Colonic mucosa (tissue), 4 donors: ENCODE results near the gene MESP1. TPM values are rescaled to one million over a fixed set of nuclear protein-coding genes. Genes with fewer than 3 reads are reported as not detected.

ENCODE experiments used
- DNase-seq: peaks from one replicate; pipeline ENCODE4 v3.0.0-alpha.2; 2020
- H3K27ac ChIP-seq: fragments of 200-600 bp; one replicate; pipeline ENCODE4 v1.8.0; 2021
- H3K27me3 ChIP-seq: fragments of 200-600 bp; one replicate; pipeline ENCODE4 v1.8.0; 2021
- H3K36me3 ChIP-seq: fragments of 200-600 bp; one replicate; pipeline ENCODE4 v1.8.0; 2021
- H3K4me1 ChIP-seq: fragments of 200-600 bp; one replicate; pipeline ENCODE4 v1.8.0; 2021; ENCODE audit warnings: mild to moderate bottlenecking
- H3K4me3 ChIP-seq: fragments of 200-600 bp; one replicate; pipeline ENCODE4 v1.8.0; 2021
- H3K9ac ChIP-seq, 2 donors: one replicate each; pipeline ENCODE4 v1.7.0; 2013; ENCODE audit warnings: control low read depth in 2 of 2, low read depth in 2 of 2, low read length in 2 of 2
- H3K9me3 ChIP-seq: fragments of 200-600 bp; one replicate; pipeline ENCODE4 v1.8.0; 2021
- CTCF ChIP-seq: fragments of 200-600 bp; IDR thresholded peaks from one replicate; pipeline ENCODE4 v1.8.0; 2022; ENCODE audit warnings: antibody characterized with exemption, mild to moderate bottlenecking
- intact Hi-C: fragments of 100-400 bp; cut with DNase I; formaldehyde crosslinking; loops from one replicate; pipeline ENCODE4 v1.14.1; 2022
- total RNA-seq, 2 donors: library from RNA; stranded (reverse); fragmentation: NEBNext Ultra II Directional in 1 of 2; extraction: Animal tissue kit (Norgen Biotek cat#: 25700) in 1 of 2; gene quantifications; one replicate each; pipeline ENCODE4 v1.2.1, GENCODE V29; 2021
- donor health status: healthy.
- donor health status: DM: no; HTN: no; CAD: no.
- donor health status: DM: no; HTN: no; CAD: no.

Gene MESP1
- total RNA-seq, 2 donors from 2014 or later = 10.5 to 11.1 TPM

GRCh38 chr15:89765694-89766093 is 14.6 kb upstream of the MESP1 start:
- intact Hi-C loops = no loop called here
- peaks cover 19% of the 10 kb centered on the region for H3K4me1 ChIP-seq
- no peak for TF ChIP-seq CTCF

DNA sequence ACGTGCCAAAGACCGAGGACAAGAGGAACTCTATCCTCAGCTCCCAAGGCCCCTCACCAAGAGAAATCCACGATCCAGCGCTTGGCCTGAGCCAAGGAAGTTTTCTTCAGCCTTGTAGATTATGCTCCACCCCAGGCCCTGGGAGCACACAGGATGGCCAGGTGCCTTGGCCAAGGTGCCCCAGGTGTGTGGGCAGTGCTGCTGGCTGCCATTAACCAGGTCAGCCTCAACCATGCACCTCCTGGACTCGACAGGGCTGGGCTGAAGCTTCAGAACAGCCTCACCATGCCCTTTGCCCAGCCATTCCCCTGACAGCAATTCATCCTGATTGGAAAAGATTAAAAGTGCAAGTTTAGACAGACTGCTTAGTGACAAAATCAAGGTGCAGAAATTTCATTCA is 10.9 kb upstream of the MESP1 start:
- H3K4me3 ChIP-seq = no peak overlapping the region
- no peaks in the 10 kb centered on the region for H3K27me3 ChIP-seq
- peak; percentile 72 for DNase-seq
- peak overlapping the region; percentile 20 to 62 for H3K9ac ChIP-seq
- H3K9me3 ChIP-seq = no peaks in the 10 kb centered on the region
- no peaks in the 10 kb centered on the region for H3K36me3 ChIP-seq
- intact Hi-C loops = loop anchor here (2.0 kb wide), 1 partner anchor 113 kb away; no protein-coding TSS in a partner anchor
- peak overlapping the region; percentile 65 for H3K27ac ChIP-seq
- TF ChIP-seq CTCF = no peak
- H3K4me1 ChIP-seq = peaks cover 12% of the 10 kb centered on the region

More at GRCh38 chr15:89765694-89766093, 14.6 kb upstream of the MESP1 start:
- no peak overlapping the region for H3K4me3 ChIP-seq
- no peaks in the 10 kb centered on the region for H3K27me3 ChIP-seq
- H3K27ac ChIP-seq = no peak overlapping the region
- H3K9ac ChIP-seq = no peak overlapping the region
- no peaks in the 10 kb centered on the region for H3K36me3 ChIP-seq
- no peaks in the 10 kb centered on the region for H3K9me3 ChIP-seq
- DNase-seq = no peak

DNA sequence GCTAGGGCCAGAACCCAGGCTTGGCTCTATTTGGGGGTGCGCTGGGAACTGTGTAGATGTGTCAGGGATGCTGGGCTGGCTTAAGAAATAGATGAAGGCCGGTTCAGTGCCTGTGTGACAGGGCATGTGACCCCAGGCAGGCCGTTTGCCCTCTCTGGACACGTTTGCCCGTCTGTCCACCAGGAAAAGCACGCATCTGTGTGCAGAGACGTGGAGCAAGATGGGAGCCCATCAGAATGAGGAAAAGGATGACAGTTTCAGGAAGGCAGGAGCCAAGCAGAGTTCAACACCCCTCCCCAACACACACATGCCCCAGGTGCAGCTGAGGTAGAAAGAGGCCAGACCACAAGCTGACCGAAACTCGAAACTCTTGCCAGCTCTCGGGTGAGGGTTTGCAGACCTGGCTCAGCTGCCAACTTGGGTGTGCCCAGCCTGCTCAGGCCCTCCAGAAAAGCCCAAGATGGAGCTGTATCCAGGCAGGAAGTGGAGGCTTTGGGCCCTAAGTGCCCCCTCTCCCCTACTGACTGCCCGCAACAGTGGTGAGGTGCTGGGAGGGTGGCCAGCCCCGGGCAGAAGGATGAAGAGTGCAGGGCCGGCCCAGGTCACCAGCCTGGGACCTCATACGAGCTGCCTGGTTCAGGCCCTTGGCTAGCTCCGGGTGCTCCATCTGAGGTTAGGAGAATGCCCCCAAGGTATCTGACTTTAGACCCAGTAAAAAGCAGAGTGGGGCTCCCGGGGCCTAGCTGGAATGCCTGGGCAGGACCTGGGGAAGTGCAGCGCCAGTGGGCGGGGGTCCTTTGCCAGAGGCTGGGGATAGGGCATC is 10.2 kb upstream of the MESP1 start:
- TF ChIP-seq CTCF = peak; percentile 34
- Histone ChIP-seq H3K27ac (peak overlapping the region; percentile 65), H3K4me3 (no peak overlapping the region), H3K27me3 (no peaks in the 10 kb centered on the region), H3K4me1 (peaks cover 12% of the 10 kb centered on the region), H3K36me3 (no peaks in the 10 kb centered on the region), H3K9ac (peak overlapping the region; percentile 45 to 62), H3K9me3 (no peaks in the 10 kb centered on the region)
- intact Hi-C loops = loop anchor here (2.0 kb wide), 1 partner anchor 114 kb away; no protein-coding TSS in a partner anchor
- no peak for DNase-seq

GRCh38 chr15:89760303-89761008 is 9.4 kb upstream of the MESP1 start:
- intact Hi-C loops = loop anchor here (2.0 kb wide), 1 partner anchor 114 kb away; no protein-coding TSS in a partner anchor
- peak; percentile 94 for DNase-seq
- H3K9me3 ChIP-seq = no peaks in the 10 kb centered on the region
- no peak overlapping the region for H3K4me3 ChIP-seq
- H3K36me3 ChIP-seq = no peaks in the 10 kb centered on the region
- no peaks in the 10 kb centered on the region for H3K27me3 ChIP-seq
- peak; percentile 98 for TF ChIP-seq CTCF
- no peak overlapping the region for H3K27ac ChIP-seq
- peak overlapping the region in 1 of 2 donors; percentile 62 for H3K9ac ChIP-seq
- H3K4me1 ChIP-seq = peaks cover 12% of the 10 kb centered on the region

GRCh38 chr15:89759835-89760234 is 8.8 kb upstream of the MESP1 start:
- intact Hi-C loops = loop anchor here (2.0 kb wide), 1 partner anchor 115 kb away; no protein-coding TSS in a partner anchor
- Histone ChIP-seq H3K9ac (no peak overlapping the region), H3K9me3 (no peaks in the 10 kb centered on the region), H3K27me3 (no peaks in the 10 kb centered on the region), H3K27ac (no peak overlapping the region), H3K4me3 (no peak overlapping the region), H3K36me3 (no peaks in the 10 kb centered on the region), H3K4me1 (peaks cover 12% of the 10 kb centered on the region)
- TF ChIP-seq CTCF = no peak
- no peak for DNase-seq
